ENCODE results near the gene CPM.

Gene CPM

GRCh38 chr12:68932961-68933893 lies at the start of gene CPM:
Gene CPM (minus strand): TSS chr12:68933171. CDS start chr12:68932837, 334 bp downstream.
- ATAC-seq: peak; percentile 97 to 100

DNA sequence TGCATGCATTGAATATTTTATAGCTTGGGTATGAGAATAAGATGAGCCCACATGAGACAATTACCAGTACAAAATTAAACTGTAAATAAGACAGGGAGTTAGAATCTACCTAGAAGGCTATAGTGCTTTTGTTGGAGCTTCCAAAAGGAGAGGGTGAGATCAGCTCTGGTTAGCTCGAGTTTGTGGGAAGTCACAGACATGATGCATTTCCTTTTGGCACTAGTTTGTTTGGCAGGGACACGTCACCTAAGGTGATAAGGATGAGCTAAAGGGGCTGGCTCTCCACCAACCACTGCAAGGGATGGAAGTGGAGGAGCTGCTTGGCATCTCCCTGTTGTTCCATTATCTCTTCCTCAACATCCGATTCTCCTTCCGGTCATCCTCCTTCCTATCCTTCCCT lies 48.5 kb upstream of the CPM start:
- ATAC-seq: no peak

- no peak for ATAC-seq
Measured at GRCh38 chr12:68980476-68981212, 47.7 kb upstream of the CPM start.

GRCh38 chr12:68978678-68979077 lies 45.7 kb upstream of the CPM start:
- no peak for ATAC-seq

GRCh38 chr12:68977909-68978610 lies 45.1 kb upstream of the CPM start:
- no peak for ATAC-seq

DNA sequence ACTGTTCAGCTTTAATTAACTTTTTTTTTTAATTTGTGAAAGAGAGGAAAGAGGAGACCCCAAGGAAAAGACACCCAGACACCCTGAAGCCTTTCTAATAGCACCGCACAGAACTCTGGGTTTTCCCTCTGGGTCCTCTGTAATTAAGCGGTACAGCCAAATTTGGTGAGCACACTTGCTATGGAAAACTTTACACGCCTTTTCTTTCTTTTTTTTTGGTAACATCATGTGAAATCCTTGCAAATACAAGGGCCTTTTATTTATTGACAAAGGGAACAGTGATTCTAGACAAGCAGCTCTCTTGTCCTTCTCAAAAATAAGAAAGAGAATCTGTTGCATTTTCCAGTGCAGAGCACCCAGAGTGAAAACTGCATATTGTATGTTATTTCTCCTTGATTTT lies 44.4 kb upstream of the CPM start:
- ATAC-seq: no peak

DNA sequence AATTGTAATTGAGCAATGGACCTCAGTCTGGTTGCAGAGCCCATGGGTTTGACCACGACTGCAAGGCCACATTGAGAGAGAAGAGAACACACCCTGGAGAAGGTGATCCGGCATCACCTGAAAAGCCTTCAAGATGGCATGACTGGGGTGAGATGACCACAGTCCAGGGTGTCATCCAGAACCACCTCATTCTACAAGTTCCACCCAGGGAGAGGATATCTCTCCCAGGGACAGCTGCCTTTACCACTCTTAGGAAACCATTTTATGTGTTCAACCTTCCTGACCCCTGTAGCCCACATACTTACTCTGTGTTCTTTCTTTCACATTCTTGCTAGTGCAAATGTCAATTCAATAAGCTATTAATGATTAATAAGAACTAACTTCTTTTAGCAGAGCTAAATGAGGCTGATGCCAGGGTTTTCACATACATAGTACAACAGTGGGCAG lies 43.4 kb upstream of the CPM start:
- ATAC-seq: no peak

GRCh38 chr12:68975811-68976210 lies 42.8 kb upstream of the CPM start:
- ATAC-seq: no peak

- no peak for ATAC-seq
Measured at GRCh38 chr12:68972595-68972994, 39.6 kb upstream of the CPM start.

DNA sequence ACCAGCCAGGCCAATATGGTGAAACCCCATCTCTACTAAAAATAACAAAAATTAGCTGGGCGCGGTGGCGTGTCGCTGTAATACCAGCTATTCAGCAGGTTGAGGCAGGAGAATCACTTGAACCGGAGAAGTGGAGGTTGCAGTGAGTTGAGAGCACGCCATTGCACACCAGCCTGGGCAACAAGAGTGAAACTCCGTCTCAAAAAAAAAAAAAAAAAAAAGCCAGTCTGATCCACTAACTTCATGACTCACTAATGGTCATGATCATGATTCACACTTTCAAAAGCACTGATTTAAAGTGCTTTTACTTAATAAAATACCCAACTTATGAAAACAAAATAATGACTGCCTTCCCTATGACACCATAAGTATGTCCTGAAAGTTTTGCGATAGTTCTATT lies 38.4 kb upstream of the CPM start:
- peak; percentile 69 to 72 for ATAC-seq

DNA sequence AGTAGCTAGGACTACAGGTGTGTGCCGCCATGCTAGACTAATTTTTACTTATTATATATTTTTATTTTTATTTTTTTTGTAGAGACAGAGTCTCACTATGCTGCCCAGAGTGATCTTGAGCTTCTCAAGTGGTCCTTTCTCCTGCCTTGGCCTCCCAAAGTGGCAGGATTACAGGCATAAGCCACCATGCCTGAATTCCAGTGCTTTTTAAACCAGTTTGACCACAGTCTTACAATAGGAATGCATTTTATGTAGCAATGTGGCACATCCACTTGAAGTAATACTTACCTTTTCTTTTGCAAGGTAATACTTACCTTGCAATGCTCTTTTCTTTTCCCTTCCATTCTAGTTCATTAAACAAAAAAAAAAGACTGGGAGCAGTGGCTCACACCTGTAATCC lies 38.0 kb upstream of the CPM start:
- no peak for ATAC-seq

GRCh38 chr12:68970306-68970705 lies 37.3 kb upstream of the CPM start:
- ATAC-seq: no peak

- no peak for ATAC-seq
Measured at GRCh38 chr12:68967046-68967445, 34.1 kb upstream of the CPM start.

DNA sequence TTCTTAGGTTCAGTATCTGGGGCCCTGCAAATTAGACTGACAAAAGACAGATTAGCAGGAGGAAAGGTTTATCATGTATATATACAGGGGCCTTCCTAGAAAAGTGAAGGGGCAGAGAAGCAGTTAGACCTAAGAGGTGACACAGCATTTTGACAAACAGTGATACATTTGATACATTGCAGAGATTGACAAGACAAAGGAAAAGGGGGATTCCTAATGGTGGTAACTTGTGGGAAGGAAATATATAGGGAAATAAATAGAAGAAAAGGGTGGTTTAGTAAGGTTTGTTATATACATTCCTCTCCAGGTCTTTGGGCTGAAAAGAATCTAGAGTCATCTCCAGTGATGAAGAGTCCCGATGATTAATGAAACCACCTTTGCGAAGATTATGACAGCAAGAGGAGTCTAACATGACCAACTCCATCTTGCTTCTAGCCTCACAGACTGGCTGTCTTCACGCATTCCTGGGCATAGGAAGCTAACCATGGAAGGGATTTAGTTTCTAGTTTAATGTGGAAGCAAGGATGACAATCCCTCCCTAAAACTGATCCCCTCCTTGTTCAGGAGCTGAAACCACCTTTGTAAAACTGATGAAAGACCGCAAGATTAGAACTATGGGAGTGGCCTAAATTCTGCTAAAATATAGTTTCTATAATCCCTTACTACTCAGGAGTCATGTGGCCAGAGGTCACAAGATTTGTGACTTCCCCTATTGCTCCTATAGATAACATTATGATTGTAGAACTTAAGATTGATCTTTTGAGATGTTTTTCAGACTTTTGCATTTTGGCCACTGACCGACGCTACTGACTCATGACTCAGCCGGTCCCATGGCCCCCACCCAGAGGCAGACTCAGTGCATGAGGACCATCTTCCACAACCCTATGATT lies 31.1 kb upstream of the CPM start:
- peak; percentile 30 to 37 for ATAC-seq

DNA sequence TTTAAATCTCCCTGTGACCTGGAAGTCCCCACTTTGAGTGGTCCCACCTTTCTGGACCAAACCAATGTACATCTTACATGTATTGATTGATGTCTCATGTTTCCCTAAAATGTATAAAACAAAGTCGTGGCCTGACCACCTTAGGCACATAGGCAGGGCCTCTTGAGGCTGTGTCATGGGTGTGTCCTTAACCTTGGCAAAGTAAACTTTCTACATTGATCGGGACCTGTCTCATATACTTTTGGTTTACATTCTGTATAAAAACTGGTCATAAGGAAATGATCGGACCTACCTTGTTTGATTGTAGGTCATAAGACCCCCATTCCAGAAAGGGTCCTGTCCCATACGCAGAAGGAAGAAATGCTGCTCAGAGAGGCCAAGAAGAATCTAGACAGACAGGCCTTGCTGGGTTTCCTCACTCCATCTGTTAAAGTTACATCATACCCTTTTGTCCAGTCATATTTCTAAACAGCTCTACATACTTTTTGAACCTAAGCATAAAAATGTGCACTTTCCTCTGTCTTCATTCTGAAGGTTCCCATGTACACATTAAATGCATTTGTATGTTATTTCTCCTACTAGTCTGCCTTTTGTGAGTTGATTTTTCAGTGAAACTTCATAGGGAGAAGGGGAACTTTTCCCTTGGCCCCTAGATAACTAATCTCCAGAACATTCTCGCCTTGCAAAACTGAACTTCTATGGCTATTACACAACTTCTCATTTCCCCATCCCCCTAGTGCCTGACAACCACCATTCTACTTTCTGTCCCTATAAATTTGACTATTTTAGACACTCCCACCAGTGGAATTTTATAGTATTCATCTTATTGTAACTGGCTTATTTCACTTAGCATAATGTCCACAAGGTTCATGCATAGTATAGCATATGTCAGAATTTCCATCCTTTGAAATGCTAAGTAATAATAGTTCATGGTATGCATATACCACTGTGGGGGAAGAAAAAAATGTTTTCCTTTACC lies 30.2 kb upstream of the CPM start:
- ATAC-seq: peak; percentile 73 to 78

DNA sequence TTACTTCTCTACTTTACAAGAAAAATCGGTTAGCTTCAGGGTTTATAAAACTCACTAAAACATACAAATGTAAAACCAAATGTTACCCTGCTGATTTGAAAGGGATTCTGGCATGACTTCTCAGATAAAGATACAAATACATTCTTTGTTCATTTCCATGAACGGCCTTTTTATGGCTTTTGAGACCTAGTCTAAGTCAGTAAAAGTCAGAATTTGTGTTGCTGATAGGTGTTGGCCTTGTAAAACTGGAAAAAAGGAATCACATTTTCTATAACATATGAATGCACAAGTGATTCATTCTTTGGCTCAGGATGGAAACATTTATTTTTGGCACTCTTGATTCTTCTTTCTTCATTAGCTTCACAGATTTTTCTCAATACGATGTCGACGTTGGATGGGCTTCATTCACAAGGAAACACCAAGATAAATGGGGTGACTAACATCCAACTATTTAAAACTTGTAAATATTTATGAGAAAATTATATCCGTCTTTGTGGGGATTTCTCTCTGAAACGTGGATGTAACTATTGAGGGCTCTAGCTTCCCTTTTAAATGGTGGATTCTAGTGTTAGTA lies 27.0 kb upstream of the CPM start:
- no peak for ATAC-seq

GRCh38 chr12:68959143-68959858 lies 26.3 kb upstream of the CPM start:
- ATAC-seq: no peak

GRCh38 chr12:68958322-68958721 lies 25.4 kb upstream of the CPM start:
- ATAC-seq: peak; percentile 73 to 87

DNA sequence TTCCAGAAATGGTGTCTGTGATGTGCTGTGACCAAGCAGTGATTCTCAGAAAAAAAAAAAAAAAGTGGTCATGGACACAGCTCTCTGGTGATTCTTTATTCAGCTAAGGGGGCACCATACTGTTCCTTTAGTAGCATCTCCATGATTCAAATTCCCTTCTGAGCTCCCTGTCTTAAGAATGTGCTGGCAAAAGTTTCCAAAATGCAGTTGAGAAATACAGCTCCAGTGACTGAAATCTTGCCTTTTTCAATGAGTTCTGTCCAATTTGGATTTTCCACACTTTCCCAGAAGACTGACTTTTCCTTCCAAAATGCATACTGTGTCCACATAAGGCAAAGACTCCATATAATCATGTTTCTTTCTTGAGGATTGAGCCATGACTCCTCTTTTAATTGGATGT lies 24.3 kb upstream of the CPM start:
- no peak for ATAC-seq

DNA sequence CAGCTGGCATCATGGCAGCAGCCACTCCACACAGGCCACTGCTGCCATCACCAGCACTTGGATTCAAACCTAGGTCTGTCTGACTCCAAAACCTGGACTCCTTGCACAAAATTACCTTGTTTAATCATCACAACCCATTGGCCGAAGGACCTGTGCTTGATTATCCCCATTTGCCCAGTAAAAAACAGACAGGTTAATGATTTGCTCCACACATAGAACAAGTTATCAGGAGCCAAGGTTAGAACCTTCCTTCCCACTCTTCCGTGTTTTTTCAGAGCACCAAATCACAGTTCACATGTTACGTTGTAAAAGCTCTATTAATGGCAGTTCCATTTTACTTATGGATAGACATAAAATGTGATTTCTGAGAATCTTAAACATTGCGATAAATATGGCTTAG lies 23.5 kb upstream of the CPM start:
- no peak for ATAC-seq

Data from activated CD4-positive, CD25-positive, alpha-beta regulatory T cell treated with anti-CD3 and anti-CD28 coated beads, Interleukin-2, amount 50 U/mL, for 24 hours (primary cell).